HG03095 (cell line): ENCODE data around the gene DEGS2.

Experiments
- ATAC-seq: cut with Tn5 transposase; IDR thresholded peaks from one replicate; pipeline ENCODE4 v1.9.1; 2021; ENCODE audit warnings: moderate library complexity; ENCODE audit not compliant: unreplicated experiment

The DEGS2 gene

GRCh38 chr14:100132903-100133510, 26.4 kb downstream of the DEGS2 start:
- no peak for ATAC-seq

GRCh38 chr14:100132161-100132902, 27.1 kb downstream of the DEGS2 start:
- ATAC-seq = no peak

- ATAC-seq = no peak
Measured at GRCh38 chr14:100131181-100131580, 28.3 kb downstream of the DEGS2 start.

GRCh38 chr14:100130521-100130920, 28.9 kb downstream of the DEGS2 start:
- ATAC-seq = no peak

GRCh38 chr14:100129161-100129589, 30.3 kb downstream of the DEGS2 start:
- no peak for ATAC-seq

- ATAC-seq = no peak
Measured at GRCh38 chr14:100128688-100129087, 30.8 kb downstream of the DEGS2 start.

- ATAC-seq = no peak
Measured at GRCh38 chr14:100127853-100128455, 31.5 kb downstream of the DEGS2 start.

- ATAC-seq = no peak
Measured at GRCh38 chr14:100126401-100126800, 33.0 kb downstream of the DEGS2 start.

GRCh38 chr14:100124551-100125088, 34.8 kb downstream of the DEGS2 start:
- ATAC-seq = no peak

- ATAC-seq = no peak
Measured at GRCh38 chr14:100123618-100124017, 35.8 kb downstream of the DEGS2 start.

GRCh38 chr14:100122481-100123223, 36.8 kb downstream of the DEGS2 start:
- ATAC-seq = no peak

GRCh38 chr14:100121643-100122480, 37.6 kb downstream of the DEGS2 start:
- ATAC-seq = no peak

GRCh38 chr14:100120522-100121269, 38.7 kb downstream of the DEGS2 start:
- ATAC-seq = no peak

- ATAC-seq = no peak
Measured at GRCh38 chr14:100119251-100119650, 40.2 kb downstream of the DEGS2 start.

GRCh38 chr14:100118396-100119011, 40.9 kb downstream of the DEGS2 start:
- ATAC-seq = no peak

- no peak for ATAC-seq
Measured at GRCh38 chr14:100117633-100118395, 41.6 kb downstream of the DEGS2 start.

- ATAC-seq = no peak
Measured at GRCh38 chr14:100117026-100117425, 42.4 kb downstream of the DEGS2 start.

- ATAC-seq = no peak
Measured at GRCh38 chr14:100116134-100116533, 43.3 kb downstream of the DEGS2 start.
